ENCODE results near the gene ATP9A. TPM values are rescaled to one million over a fixed set of nuclear protein-coding genes. Genes with fewer than 3 reads are reported as not detected.
"Not testable (repeated sequence)": the region's sequence is repeated elsewhere in the genome, so short reads cannot be mapped to it uniquely, and the experiment has no call there.

Gene ATP9A
- total RNA-seq, 1 donor from 2014 or later, result 37.6 TPM

GRCh38 chr20:51745804-51746203 is 22.4 kb downstream of the ATP9A start:
- no peak overlapping the region for H3K4me3 ChIP-seq (ENCODE audit: low read depth, low read length)
- no peaks in the 10 kb centered on the region for H3K27me3 ChIP-seq (ENCODE audit: control insufficient read depth, insufficient read depth, low read length)

GRCh38 chr20:51740838-51741237 is 27.4 kb downstream of the ATP9A start:
- Histone ChIP-seq H3K4me3 (ENCODE audit: low read depth, low read length) (no peak overlapping the region), H3K27me3 (ENCODE audit: control insufficient read depth, insufficient read depth, low read length) (no peaks in the 10 kb centered on the region), H3K36me3 (ENCODE audit: control insufficient read depth, insufficient read depth, low read length) (no peaks in the 10 kb centered on the region)
- TF ChIP-seq CTCF (IDR thresholded peaks at IDR 0.05; ENCODE audit: insufficient read depth, low read length, poor library complexity, severe bottlenecking), result no peak
- no peak for DNase-seq (ENCODE audit: low read depth)

More at GRCh38 chr20:51745804-51746203, 22.4 kb downstream of the ATP9A start:
- TF ChIP-seq CTCF (IDR thresholded peaks at IDR 0.05; ENCODE audit: insufficient read depth, low read length, poor library complexity, severe bottlenecking), result no peak
- DNase-seq (ENCODE audit: low read depth), result no peak
- H3K36me3 ChIP-seq (ENCODE audit: control insufficient read depth, insufficient read depth, low read length), result no peaks in the 10 kb centered on the region

GRCh38 chr20:51740308-51740707 is 27.9 kb downstream of the ATP9A start:
- H3K4me3 ChIP-seq (ENCODE audit: low read depth, low read length); H3K36me3 ChIP-seq (ENCODE audit: control insufficient read depth, insufficient read depth, low read length); DNase-seq (ENCODE audit: low read depth); H3K27me3 ChIP-seq (ENCODE audit: control insufficient read depth, insufficient read depth, low read length): not testable (repeated sequence)

- H3K36me3 ChIP-seq (ENCODE audit: control insufficient read depth, insufficient read depth, low read length), result no peaks in the 10 kb centered on the region
- no peak for TF ChIP-seq CTCF (IDR thresholded peaks at IDR 0.05; ENCODE audit: insufficient read depth, low read length, poor library complexity, severe bottlenecking)
Observed at GRCh38 chr20:51739722-51740249, 28.4 kb downstream of the ATP9A start.

GRCh38 chr20:51738877-51739447 is 29.2 kb downstream of the ATP9A start:
- H3K27me3 ChIP-seq (ENCODE audit: control insufficient read depth, insufficient read depth, low read length), result no peaks in the 10 kb centered on the region
- DNase-seq (ENCODE audit: low read depth), result no peak
- no peak overlapping the region for H3K4me3 ChIP-seq (ENCODE audit: low read depth, low read length)
- no peaks in the 10 kb centered on the region for H3K36me3 ChIP-seq (ENCODE audit: control insufficient read depth, insufficient read depth, low read length)
- no peak for TF ChIP-seq CTCF (IDR thresholded peaks at IDR 0.05; ENCODE audit: insufficient read depth, low read length, poor library complexity, severe bottlenecking)

More at GRCh38 chr20:51739722-51740249, 28.4 kb downstream of the ATP9A start:
- Histone ChIP-seq H3K4me3 (ENCODE audit: low read depth, low read length) (no peak overlapping the region), H3K27me3 (ENCODE audit: control insufficient read depth, insufficient read depth, low read length) (no peaks in the 10 kb centered on the region)
- no peak for DNase-seq (ENCODE audit: low read depth)

- not testable (repeated sequence) for H3K4me3 ChIP-seq (ENCODE audit: low read depth, low read length)
Observed at GRCh38 chr20:51738261-51738660, 29.9 kb downstream of the ATP9A start.

GRCh38 chr20:51736947-51737346 is 31.2 kb downstream of the ATP9A start:
- DNase-seq (ENCODE audit: low read depth), result no peak
- Histone ChIP-seq H3K4me3 (ENCODE audit: low read depth, low read length) (no peak overlapping the region), H3K36me3 (ENCODE audit: control insufficient read depth, insufficient read depth, low read length) (no peaks in the 10 kb centered on the region), H3K27me3 (ENCODE audit: control insufficient read depth, insufficient read depth, low read length) (no peaks in the 10 kb centered on the region)
- TF ChIP-seq CTCF (IDR thresholded peaks at IDR 0.05; ENCODE audit: insufficient read depth, low read length, poor library complexity, severe bottlenecking), result no peak

More at GRCh38 chr20:51738261-51738660, 29.9 kb downstream of the ATP9A start:
- H3K36me3 ChIP-seq (ENCODE audit: control insufficient read depth, insufficient read depth, low read length); H3K27me3 ChIP-seq (ENCODE audit: control insufficient read depth, insufficient read depth, low read length); DNase-seq (ENCODE audit: low read depth): not testable (repeated sequence)
